Loucy (cell line): Measurements from ENCODE around the gene SLX4IP.

Experiments used
- CTCF ChIP-seq: fragments of 200-600 bp; sonication (generic); conservative IDR thresholded peaks from 2 replicates; pipeline ENCODE4 v1.5.1; 2014; ENCODE audit warnings: mild to moderate bottlenecking, antibody characterized with exemption, low read length
- EZH2phosphoT487 ChIP-seq: fragments of 200-600 bp; IDR thresholded peaks from 2 replicates; pipeline ENCODE4 v1.6.1; 2018; ENCODE audit warnings: antibody characterized with exemption, mild to moderate bottlenecking, moderate library complexity, borderline replicate concordance

GRCh38 chr20:10644458-10645204 lies 209.5 kb downstream of the SLX4IP start:
- no peak for TF ChIP-seq CTCF
- no peak for TF ChIP-seq EZH2phosphoT487
